Bladder microvascular endothelial cell (primary cell): ENCODE data around the gene OR3A1. TPM values are rescaled to one million over a fixed set of nuclear protein-coding genes. Genes with fewer than 3 reads are reported as not detected.

Experiments
- total RNA-seq: library from RNA; depleted of rRNA; stranded (reverse); fragments of >200 nt; gene quantifications from 2 replicates; pipeline ENCODE4 v1.2.3, GENCODE V29; 2014

OR3A1 gene, protein sequence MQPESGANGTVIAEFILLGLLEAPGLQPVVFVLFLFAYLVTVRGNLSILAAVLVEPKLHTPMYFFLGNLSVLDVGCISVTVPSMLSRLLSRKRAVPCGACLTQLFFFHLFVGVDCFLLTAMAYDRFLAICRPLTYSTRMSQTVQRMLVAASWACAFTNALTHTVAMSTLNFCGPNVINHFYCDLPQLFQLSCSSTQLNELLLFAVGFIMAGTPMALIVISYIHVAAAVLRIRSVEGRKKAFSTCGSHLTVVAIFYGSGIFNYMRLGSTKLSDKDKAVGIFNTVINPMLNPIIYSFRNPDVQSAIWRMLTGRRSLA
- not detected in 2 replicates for total RNA-seq

DNA sequence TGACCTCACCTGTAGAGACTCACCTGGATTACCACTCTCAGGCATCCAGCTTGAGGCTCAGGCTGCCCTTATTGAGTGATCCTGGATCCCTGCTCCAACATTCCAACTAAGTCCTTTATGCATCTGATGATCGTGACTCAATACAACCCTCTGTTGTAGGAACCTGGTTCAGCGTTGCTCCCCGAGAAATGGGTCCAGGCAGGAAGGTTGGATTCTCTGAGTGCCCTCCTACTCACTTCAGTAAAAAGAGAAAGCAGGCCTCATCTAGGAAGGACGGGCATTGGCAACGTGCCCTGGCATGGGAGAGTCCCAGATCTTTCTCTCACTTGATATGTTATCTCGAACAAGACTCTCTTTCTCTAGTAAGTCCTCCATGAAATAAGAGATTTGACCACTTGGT, at the start of gene OR3A1:
Gene OR3A1 (minus strand): TSS at position 101 of the 400 bp plus-strand sequence. CDS start 5,778 bp downstream, outside the sequence.

Other genes starting within 250 kb of the OR3A1 start
- not detected in 2 replicates for gene OR1D5, start 234.8 kb downstream of the OR3A1 start, total RNA-seq
- not detected in 2 replicates for gene OR1D2, start 193.9 kb downstream of the OR3A1 start, total RNA-seq
- gene OR1G1, start 170.8 kb downstream of the OR3A1 start, total RNA-seq = not detected in 2 replicates
- gene OR1A2, start 100.8 kb downstream of the OR3A1 start, total RNA-seq = not detected in 2 replicates
- under 0.01 TPM in 1 of 2 replicates, not detected in the other for gene OR1A1, start 90.7 kb downstream of the OR3A1 start, total RNA-seq
- not detected in 2 replicates for gene OR3A2, start 87.9 kb upstream of the OR3A1 start, total RNA-seq
- not detected in 2 replicates for gene OR1E1, start 100.0 kb upstream of the OR3A1 start, total RNA-seq
- not detected in 2 replicates for gene OR3A3, start 113.0 kb upstream of the OR3A1 start, total RNA-seq
- gene OR1E2, start 135.5 kb upstream of the OR3A1 start, total RNA-seq = not detected in 2 replicates
- gene SPATA22, start 173.5 kb upstream of the OR3A1 start, total RNA-seq = under 0.01 TPM in 1 of 2 replicates, not detected in the other
- 0.13 TPM in 1 of 2 replicates, not detected in the other for gene ASPA, start 177.6 kb upstream of the OR3A1 start, total RNA-seq